SK-N-SH treated with all-trans-retinoic acid at 6 μM for 48 hours (cell line): ENCODE data around the gene UNC5B.
A peak's percentile ranks its signal among the peaks of the same experiment; 100 is the strongest.

Experiments
- ATAC-seq: fragments of 200-7000 bp; cut with Tn5 transposase; 3 replicates; pipeline ENCODE4 v1.9.1; 2020; ENCODE audit warnings: mild to moderate bottlenecking, moderate library complexity
- ARNTL ChIP-seq: fragments of 450-650 bp; formaldehyde crosslinking; IDR thresholded peaks from 2 replicates; pipeline ENCODE4 v1.5.0; 2020; ENCODE audit warnings: low read depth, mild to moderate bottlenecking, moderate library complexity, borderline replicate concordance
- CSDC2 ChIP-seq: fragments of 250-450 bp; sonication (Bioruptor Pico); IDR thresholded peaks from 2 replicates; pipeline ENCODE4 v1.5.0; 2020; ENCODE audit warnings: mild to moderate bottlenecking, moderate library complexity
- ESRRG ChIP-seq: fragments of 250-450 bp; sonication (Bioruptor Pico); IDR thresholded peaks from 2 replicates; pipeline ENCODE4 v1.6.1; 2021; ENCODE audit warnings: mild to moderate bottlenecking
- GLIS3 ChIP-seq: fragments of 250-450 bp; sonication (Bioruptor Pico); IDR thresholded peaks from 2 replicates; pipeline ENCODE4 v1.5.0; 2020; ENCODE audit warnings: mild to moderate bottlenecking, moderate library complexity
- ISL1 ChIP-seq: fragments of 250-450 bp; sonication (Bioruptor Pico); IDR thresholded peaks from 2 replicates; pipeline ENCODE4 v2.1.2; 2022; ENCODE audit warnings: mild to moderate bottlenecking, moderate library complexity
- OSR1 ChIP-seq: fragments of 250-450 bp; sonication (Bioruptor Pico); IDR thresholded peaks from 2 replicates; pipeline ENCODE4 v1.8.0; 2022; ENCODE audit warnings: moderate library complexity, mild to moderate bottlenecking, inconsistent platforms
- POU6F1 ChIP-seq: fragments of 250-450 bp; sonication (Bioruptor Pico); IDR thresholded peaks from 2 replicates; pipeline ENCODE4 v1.8.0; 2021; ENCODE audit warnings: low read depth, mild to moderate bottlenecking, moderate library complexity, borderline replicate concordance
- PPARA ChIP-seq: fragments of 250-450 bp; sonication (Bioruptor Pico); IDR thresholded peaks from 2 replicates; pipeline ENCODE4 v1.5.0; 2020; ENCODE audit warnings: mild to moderate bottlenecking, borderline replicate concordance
- RARB ChIP-seq: fragments of 250-450 bp; sonication (Bioruptor Pico); IDR thresholded peaks from 2 replicates; pipeline ENCODE4 v1.8.0; 2021; ENCODE audit warnings: mild to moderate bottlenecking, moderate library complexity
- TCF4 ChIP-seq: fragments of 250-450 bp; sonication (Bioruptor Pico); IDR thresholded peaks from 2 replicates; pipeline ENCODE4 v1.8.0; 2021; ENCODE audit warnings: mild to moderate bottlenecking, moderate library complexity, borderline replicate concordance
- TOX ChIP-seq: fragments of 250-450 bp; sonication (Bioruptor Pico); IDR thresholded peaks from 2 replicates; pipeline ENCODE4 v1.8.0; 2021; ENCODE audit warnings: mild to moderate bottlenecking, moderate library complexity, borderline replicate concordance
- TSHZ2 ChIP-seq: fragments of 250-450 bp; sonication (Bioruptor Pico); IDR thresholded peaks from 2 replicates; pipeline ENCODE4 v1.5.0; 2020; ENCODE audit warnings: mild to moderate bottlenecking, moderate library complexity
- ZC3H10 ChIP-seq: fragments of 250-450 bp; sonication (Bioruptor Pico); IDR thresholded peaks from 2 replicates; pipeline ENCODE4 v1.5.1; 2021; ENCODE audit warnings: mild to moderate bottlenecking, moderate library complexity
- ZFP3 ChIP-seq: fragments of 250-450 bp; sonication (Bioruptor Pico); IDR thresholded peaks from 2 replicates; pipeline ENCODE4 v1.5.0; 2020; ENCODE audit warnings: mild to moderate bottlenecking, moderate library complexity
- ZFP30 ChIP-seq: fragments of 450-650 bp; formaldehyde crosslinking; IDR thresholded peaks from 2 replicates; pipeline ENCODE4 v1.5.0; 2022; ENCODE audit warnings: mild to moderate bottlenecking, moderate library complexity
- ZNF70 ChIP-seq: fragments of 450-650 bp; formaldehyde crosslinking; IDR thresholded peaks from 2 replicates; pipeline ENCODE4 v1.5.0; 2020; ENCODE audit warnings: mild to moderate bottlenecking, moderate library complexity
- ZNF8 ChIP-seq: fragments of 450-650 bp; formaldehyde crosslinking; IDR thresholded peaks from 2 replicates; pipeline ENCODE4 v1.5.0; 2020; ENCODE audit warnings: mild to moderate bottlenecking, moderate library complexity
- TF ChIP-seq, protein P1 (sequence below): fragments of 250-450 bp; sonication (Bioruptor Pico); IDR thresholded peaks from 2 replicates; pipeline ENCODE4 v1.5.1; 2020; ENCODE audit warnings: low read depth, mild to moderate bottlenecking, moderate library complexity
- TF ChIP-seq, protein P2 (sequence below): fragments of 250-450 bp; sonication (Bioruptor Pico); IDR thresholded peaks from 2 replicates; pipeline ENCODE4 v1.8.0; 2020; ENCODE audit warnings: mild to moderate bottlenecking, moderate library complexity, borderline replicate concordance
- TF ChIP-seq, protein P3 (sequence below): fragments of 250-450 bp; sonication (Bioruptor Pico); IDR thresholded peaks from 2 replicates; pipeline ENCODE4 v1.5.1; 2021; ENCODE audit warnings: mild to moderate bottlenecking, moderate library complexity

The UNC5B gene

GRCh38 chr10:71278691-71279588 lies 66.6 kb downstream of the UNC5B start:
- 0 out of 2 replicates have a peak, but pooled peaks have one; percentile 49 for TF ChIP-seq TCF4 (CRISPR knock-in tag)
- no peak for TF ChIP-seq CSDC2 (CRISPR knock-in tag)
- peak; percentile 48 for ATAC-seq

DNA sequence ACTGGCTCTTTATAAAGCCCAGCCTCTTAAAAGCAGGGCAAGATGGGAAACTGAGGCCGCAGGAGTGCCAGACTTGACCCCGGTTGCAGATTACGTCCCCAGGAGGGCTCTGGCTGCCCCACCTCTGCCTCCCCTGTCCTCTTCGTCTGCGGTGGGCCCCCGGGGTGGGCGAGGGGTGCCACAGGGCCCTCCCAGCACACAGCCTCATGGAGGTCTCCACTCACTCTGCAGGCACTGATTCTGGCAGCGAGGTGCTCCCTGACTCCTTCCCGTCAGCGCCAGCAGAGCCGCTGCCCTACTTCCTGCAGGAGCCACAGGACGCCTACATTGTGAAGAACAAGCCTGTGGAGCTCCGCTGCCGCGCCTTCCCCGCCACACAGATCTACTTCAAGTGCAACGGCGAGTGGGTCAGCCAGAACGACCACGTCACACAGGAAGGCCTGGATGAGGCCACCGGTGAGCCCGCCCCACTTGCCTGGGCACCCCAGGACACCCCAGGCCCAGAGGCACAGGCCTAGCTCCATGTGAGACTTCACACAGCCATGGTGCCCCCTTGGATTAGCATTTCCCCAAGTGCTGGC lies 67.3 kb downstream of the UNC5B start:
- TF ChIP-seq, protein P1, sequence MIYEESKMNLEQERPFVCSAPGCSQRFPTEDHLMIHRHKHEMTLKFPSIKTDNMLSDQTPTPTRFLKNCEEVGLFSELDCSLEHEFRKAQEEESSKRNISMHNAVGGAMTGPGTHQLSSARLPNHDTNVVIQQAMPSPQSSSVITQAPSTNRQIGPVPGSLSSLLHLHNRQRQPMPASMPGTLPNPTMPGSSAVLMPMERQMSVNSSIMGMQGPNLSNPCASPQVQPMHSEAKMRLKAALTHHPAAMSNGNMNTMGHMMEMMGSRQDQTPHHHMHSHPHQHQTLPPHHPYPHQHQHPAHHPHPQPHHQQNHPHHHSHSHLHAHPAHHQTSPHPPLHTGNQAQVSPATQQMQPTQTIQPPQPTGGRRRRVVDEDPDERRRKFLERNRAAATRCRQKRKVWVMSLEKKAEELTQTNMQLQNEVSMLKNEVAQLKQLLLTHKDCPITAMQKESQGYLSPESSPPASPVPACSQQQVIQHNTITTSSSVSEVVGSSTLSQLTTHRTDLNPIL (CRISPR knock-in tag), result no peak
- TF ChIP-seq ARNTL (no peak), ZNF70 (no peak), GLIS3 (CRISPR knock-in tag) (no peak), POU6F1 (CRISPR knock-in tag) (no peak), ZNF8 (CRISPR knock-in tag) (no peak), TSHZ2 (CRISPR knock-in tag) (no peak), TOX (no peak), TCF4 (CRISPR knock-in tag) (no peak), RARB (CRISPR knock-in tag) (no peak), ZFP30 (CRISPR knock-in tag) (no peak), PPARA (CRISPR knock-in tag) (no peak)
- ATAC-seq, result no peak

DNA sequence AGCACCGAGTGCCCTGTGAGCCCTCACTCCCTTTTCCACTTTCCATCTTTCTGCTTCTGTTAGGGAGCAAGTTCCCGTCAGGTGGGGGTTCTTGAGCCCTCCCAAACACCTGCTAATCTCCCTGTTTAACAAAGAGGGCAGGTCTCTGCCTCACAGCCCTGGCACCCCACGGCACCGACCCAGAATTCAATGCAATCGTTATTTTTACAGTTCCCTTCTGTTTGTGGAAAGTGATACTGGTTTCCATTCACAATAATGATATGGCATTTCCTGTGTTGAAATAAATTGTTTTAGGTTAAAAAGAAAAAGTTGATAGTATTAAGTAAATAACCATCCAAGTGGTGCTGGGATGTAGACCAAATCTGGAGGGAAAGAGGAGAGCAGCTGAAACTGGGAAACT lies 67.8 kb downstream of the UNC5B start:
- TF ChIP-seq, protein P2, sequence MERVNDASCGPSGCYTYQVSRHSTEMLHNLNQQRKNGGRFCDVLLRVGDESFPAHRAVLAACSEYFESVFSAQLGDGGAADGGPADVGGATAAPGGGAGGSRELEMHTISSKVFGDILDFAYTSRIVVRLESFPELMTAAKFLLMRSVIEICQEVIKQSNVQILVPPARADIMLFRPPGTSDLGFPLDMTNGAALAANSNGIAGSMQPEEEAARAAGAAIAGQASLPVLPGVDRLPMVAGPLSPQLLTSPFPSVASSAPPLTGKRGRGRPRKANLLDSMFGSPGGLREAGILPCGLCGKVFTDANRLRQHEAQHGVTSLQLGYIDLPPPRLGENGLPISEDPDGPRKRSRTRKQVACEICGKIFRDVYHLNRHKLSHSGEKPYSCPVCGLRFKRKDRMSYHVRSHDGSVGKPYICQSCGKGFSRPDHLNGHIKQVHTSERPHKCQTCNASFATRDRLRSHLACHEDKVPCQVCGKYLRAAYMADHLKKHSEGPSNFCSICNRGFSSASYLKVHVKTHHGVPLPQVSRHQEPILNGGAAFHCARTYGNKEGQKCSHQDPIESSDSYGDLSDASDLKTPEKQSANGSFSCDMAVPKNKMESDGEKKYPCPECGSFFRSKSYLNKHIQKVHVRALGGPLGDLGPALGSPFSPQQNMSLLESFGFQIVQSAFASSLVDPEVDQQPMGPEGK (CRISPR knock-in tag), result no peak
- TF ChIP-seq ISL1 (CRISPR knock-in tag) (no peak), CSDC2 (CRISPR knock-in tag) (no peak), ARNTL (no peak)
- TF ChIP-seq, protein P3, sequence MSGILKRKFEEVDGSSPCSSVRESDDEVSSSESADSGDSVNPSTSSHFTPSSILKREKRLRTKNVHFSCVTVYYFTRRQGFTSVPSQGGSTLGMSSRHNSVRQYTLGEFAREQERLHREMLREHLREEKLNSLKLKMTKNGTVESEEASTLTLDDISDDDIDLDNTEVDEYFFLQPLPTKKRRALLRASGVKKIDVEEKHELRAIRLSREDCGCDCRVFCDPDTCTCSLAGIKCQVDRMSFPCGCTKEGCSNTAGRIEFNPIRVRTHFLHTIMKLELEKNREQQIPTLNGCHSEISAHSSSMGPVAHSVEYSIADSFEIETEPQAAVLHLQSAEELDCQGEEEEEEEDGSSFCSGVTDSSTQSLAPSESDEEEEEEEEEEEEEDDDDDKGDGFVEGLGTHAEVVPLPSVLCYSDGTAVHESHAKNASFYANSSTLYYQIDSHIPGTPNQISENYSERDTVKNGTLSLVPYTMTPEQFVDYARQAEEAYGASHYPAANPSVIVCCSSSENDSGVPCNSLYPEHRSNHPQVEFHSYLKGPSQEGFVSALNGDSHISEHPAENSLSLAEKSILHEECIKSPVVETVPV (CRISPR knock-in tag), result no peak
- no peak for ATAC-seq

GRCh38 chr10:71280825-71281224 lies 68.5 kb downstream of the UNC5B start:
- ATAC-seq, result no peak
- TF ChIP-seq, protein P3 (CRISPR knock-in tag), result no peak
- TF ChIP-seq ZFP3 (CRISPR knock-in tag) (no peak), OSR1 (no peak), TCF4 (CRISPR knock-in tag) (no peak), PPARA (CRISPR knock-in tag) (no peak), ZC3H10 (CRISPR knock-in tag) (no peak), ESRRG (CRISPR knock-in tag) (no peak)
- TF ChIP-seq, protein P1 (CRISPR knock-in tag), result no peak
